Neural progenitor cell (in vitro differentiated cells): Measurements from ENCODE around the gene STN1.

ENCODE experiments used
- CTCF ChIP-seq: fragments of 200-600 bp; sonication (generic); IDR thresholded peaks from 2 replicates; pipeline ENCODE4 v1.5.1; 2017; ENCODE audit warnings: antibody characterized with exemption, mild to moderate bottlenecking
- EZH2 ChIP-seq: fragments of 200-600 bp; sonication (generic); IDR thresholded peaks from 2 replicates; pipeline ENCODE4 v1.6.1; 2017; ENCODE audit warnings: antibody characterized with exemption, mild to moderate bottlenecking, moderate library complexity

- TF ChIP-seq CTCF (no peak), EZH2 (no peak)
These were observed 49.6 kb upstream of the STN1 start for GRCh38 chr10:103967448-103968071.
